ENCODE data around the gene A2M.

A2M gene

DNA sequence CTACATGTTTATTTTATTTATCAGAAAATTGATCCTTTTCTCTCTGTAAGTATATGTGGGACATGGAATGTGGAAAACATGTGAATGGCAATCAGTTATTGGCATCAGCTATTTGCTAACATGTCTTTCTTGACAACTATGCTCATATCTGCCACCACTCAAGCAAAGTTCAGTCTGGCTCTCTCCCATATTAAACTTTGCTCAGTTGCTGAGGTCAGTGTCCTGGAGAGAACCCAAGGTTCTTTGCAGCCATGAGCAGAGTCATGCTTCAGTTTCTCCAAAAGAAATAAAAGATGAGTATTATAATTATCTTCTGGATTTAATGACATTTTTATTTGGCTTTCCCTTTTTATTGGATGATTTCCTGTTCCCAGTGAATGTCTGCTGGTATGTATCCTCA lies 42.6 kb downstream of the A2M start:
- DNase-seq (ENCODE audit: low read depth), result no peak

- no peak for DNase-seq (ENCODE audit: low read depth)
Measured at GRCh38 chr12:9072481-9073038, 43.2 kb downstream of the A2M start.

- no peak for DNase-seq (ENCODE audit: low read depth)
Measured at GRCh38 chr12:9071969-9072368, 43.8 kb downstream of the A2M start.

DNA sequence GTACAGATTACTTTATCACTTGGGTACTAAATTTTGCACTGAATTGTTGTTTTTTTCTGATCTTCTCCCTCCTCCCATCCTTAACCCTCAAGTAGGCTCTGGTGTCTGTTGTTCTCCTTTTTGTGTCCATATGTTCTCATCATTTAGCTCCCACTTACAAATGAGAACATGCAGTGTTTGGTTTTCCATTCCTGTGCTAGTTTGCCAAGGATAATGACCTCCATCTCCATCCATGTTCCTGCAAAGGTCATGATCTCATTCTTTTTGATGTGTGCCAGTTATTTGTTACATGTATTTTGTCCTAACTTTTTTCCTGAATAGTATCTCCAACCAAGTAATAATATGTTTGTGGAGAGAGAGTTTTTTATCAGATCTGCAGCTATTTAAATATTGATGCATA lies 44.2 kb downstream of the A2M start:
- DNase-seq (ENCODE audit: low read depth), result no peak

GRCh38 chr12:9070351-9070750 lies 45.4 kb downstream of the A2M start:
- DNase-seq (ENCODE audit: low read depth), result no peak

DNA sequence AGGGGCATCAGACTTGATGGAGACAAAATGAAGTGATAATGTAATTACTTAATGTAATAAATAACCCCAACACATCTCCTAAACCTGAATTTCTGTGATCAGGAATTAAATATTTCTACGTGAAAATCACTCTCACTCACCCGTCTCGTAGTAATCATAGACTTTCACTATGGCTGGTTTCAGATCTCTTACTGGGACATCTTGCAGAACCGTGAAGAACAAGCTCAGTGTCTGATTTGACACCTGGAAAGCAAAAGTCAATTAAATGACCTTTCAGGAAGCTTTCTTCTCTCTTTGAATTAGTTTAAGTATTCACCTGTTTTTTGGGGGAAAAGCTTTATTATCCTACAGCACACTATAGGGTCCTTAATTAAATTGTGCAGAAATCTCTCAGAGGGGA lies 47.1 kb downstream of the A2M start:
- no peak for DNase-seq (ENCODE audit: low read depth)

GRCh38 chr12:9068086-9068485 lies 47.6 kb downstream of the A2M start:
- no peak for DNase-seq (ENCODE audit: low read depth)

DNA sequence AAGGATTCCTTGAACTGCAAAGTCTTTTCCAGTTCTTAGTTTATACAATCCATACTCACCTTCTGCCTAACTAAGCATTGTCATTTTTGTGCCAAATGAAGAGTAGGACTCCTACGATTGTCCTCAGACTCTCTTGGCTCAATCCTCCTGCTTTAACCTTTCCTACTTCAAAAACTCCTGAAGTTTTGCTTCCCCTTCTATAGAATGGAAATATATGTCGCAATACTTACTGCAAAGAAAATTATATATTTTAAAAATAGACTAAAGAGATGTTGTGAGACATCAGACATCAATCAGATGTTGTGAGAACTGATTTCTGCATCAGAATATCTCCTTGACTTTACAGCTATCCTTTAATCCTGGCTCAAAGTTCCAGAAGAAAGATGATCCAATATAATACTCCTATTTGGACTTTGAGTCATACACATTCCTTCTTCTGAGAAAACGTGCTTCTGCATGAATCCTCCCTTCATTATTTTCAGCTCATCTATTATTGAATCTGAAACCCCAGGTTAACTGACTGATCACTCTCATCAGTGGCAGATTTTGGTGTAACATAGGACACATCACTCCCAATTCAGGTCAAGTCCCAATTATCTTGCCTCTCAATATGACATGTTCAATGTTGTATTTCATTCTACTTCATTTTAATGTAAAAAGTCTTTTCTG lies 48.8 kb downstream of the A2M start:
- no peak for DNase-seq (ENCODE audit: low read depth)

DNA sequence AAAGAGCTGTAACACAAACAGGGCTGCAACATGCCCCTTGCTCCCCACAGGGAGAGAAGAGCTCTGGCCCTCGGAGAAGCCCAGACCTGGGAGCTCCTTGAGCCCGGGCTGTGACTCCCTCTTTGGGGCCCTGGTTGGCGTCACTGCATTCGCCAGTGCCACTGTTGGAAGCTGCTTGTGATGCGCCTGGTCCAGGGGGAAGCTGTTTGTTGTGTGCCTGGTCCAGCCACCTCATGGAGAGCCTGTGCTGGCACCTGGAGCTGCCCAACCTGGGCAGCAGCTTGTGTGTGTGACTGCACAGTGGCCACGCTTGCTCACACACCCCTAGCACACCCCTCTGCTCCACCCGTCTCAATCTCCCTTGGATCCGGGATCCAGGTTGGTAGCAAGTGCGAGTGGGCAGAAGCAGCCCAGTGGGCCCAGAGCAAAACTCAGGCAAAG lies 49.5 kb downstream of the A2M start:
- DNase-seq (ENCODE audit: low read depth), result no peak

GRCh38 chr12:9065607-9065856 lies 50.2 kb downstream of the A2M start:
- no peak for DNase-seq (ENCODE audit: low read depth)

- no peak for DNase-seq (ENCODE audit: low read depth)
Measured at GRCh38 chr12:9064815-9065606, 50.7 kb downstream of the A2M start.

DNA sequence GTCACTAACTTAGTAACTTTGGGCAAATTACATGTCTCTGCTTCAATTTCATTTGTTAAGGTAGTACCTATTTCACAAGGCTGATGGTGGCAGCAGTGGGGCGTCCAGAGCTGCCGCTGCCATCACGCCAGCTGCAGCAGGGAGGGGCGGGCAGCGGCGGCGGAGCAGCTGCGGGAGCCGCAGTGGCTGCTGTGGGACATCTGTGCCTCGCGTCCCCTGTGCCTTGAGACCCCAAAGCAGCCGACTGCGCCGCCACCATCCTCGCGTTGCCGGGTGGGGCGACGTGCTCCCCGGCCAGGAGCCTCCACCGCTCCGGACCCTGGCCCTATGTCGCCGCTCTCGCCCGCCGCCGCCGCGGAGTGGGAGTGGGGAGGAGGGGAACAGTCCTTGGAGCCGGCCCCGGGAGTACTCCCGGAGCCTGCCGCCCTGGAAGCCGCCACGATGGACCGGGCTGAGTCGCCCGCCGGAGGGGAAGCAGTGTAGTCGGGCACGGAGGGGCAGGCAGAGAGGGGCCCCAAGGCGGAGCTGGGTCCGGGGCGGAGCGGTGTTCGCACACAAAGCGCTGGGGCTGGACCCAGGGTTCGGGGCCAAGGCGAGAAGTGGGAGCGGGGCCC lies 51.4 kb downstream of the A2M start:
- no peak for DNase-seq (ENCODE audit: low read depth)

GRCh38 chr12:9052610-9053009 lies 63.1 kb downstream of the A2M start:
- no peak for DNase-seq (ENCODE audit: low read depth)

DNA sequence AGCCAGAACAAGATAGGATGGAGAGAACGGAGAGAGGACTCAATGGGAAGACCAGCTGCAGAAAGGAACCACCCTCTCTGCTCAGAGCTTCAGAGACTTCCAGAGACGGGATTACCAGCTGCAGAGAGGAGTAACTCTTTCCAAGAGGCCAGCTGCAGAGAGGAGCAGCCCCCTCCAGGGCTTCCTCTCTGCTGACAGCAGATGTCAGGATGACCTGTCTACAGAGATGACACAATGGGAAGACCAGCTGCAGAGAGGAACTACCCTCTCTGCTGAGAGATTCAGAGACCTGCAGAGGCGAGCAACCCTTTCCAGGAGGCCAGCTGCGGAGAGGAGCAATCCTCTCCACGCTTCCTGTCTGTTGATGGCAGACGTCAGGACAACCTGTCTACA lies 64.6 kb downstream of the A2M start:
- no peak for DNase-seq (ENCODE audit: low read depth)

GRCh38 chr12:9050521-9051157 lies 65.1 kb downstream of the A2M start:
- DNase-seq (ENCODE audit: low read depth), result no peak

DNA sequence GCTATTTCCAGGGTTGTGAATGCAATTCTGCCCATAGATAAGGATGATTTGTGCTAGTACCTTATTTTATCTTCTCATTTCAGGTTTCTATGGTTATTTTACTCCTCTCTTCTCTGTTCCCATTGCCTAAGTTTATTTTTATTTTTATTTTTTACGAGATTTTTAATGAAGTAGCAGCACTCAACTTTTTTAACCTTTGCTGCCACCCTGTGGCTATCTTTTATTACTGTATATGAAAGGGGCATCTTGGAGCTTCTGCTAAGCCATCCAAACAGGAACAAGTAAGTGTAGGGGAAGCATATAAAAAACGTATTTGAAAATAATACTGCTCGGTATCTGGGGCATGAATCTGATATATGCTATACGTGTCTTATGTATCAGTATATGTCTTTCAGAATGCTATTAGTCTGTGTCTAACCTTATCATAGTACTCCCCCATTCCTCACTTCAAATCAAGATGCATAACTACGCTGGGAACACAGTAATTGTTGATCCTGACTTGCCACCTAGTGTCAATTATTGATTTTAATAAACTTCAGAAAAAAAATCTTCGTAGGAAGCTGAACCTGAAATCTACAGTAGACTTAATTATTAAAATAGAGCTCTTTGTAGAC lies 66.1 kb downstream of the A2M start:
- DNase-seq (ENCODE audit: low read depth), result peak; percentile 23

GRCh38 chr12:9048930-9049329 lies 66.8 kb downstream of the A2M start:
- DNase-seq (ENCODE audit: low read depth), result no peak

DNA sequence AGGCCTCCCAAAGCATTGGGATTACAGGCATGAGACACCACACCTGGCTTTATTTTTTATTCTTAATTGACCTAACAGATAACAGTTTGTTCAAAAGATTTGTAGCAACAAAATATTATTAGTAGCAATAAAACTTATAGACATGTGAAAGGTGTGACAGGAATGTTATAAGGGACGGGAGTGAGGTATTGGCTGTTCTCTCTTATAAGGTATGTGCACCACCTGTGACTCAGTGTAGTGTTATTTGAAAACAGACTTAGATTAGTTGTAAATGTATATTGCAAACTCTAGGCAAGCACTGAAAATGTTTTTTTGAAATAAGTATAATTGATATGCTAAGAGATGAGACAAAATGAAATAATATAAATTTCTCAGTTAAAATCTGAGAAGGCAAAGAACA lies 68.6 kb downstream of the A2M start:
- DNase-seq (ENCODE audit: low read depth), result no peak

GRCh38 chr12:9043766-9044165 lies 72.0 kb downstream of the A2M start:
- no peak for DNase-seq (ENCODE audit: low read depth)

GRCh38 chr12:9041321-9041720 lies 74.4 kb downstream of the A2M start:
- no peak for DNase-seq (ENCODE audit: low read depth)

- no peak for DNase-seq (ENCODE audit: low read depth)
Measured at GRCh38 chr12:9040484-9041186, 75.1 kb downstream of the A2M start.
